ENCODE results near the gene RFESD.

Gene RFESD

DNA sequence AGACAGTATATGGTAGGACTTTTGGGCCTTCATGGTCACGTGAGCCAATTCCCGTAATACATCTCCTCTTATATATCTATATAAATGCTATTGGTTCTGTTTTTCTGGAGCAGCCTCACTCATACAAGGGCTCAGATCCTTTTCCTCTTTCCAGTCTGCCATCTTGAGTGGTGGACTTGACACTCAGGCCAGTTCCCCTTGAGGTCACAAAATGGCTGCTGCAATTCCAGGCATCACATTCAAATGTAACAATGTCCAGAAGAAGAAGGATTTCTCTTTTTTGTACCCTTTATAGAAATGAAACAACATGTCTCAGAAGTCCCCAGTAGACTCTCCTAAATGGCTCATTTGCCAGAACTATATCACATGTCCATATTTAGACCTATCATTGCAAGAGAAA is 22.2 kb upstream of the RFESD start:
- TF ChIP-seq, protein P1, sequence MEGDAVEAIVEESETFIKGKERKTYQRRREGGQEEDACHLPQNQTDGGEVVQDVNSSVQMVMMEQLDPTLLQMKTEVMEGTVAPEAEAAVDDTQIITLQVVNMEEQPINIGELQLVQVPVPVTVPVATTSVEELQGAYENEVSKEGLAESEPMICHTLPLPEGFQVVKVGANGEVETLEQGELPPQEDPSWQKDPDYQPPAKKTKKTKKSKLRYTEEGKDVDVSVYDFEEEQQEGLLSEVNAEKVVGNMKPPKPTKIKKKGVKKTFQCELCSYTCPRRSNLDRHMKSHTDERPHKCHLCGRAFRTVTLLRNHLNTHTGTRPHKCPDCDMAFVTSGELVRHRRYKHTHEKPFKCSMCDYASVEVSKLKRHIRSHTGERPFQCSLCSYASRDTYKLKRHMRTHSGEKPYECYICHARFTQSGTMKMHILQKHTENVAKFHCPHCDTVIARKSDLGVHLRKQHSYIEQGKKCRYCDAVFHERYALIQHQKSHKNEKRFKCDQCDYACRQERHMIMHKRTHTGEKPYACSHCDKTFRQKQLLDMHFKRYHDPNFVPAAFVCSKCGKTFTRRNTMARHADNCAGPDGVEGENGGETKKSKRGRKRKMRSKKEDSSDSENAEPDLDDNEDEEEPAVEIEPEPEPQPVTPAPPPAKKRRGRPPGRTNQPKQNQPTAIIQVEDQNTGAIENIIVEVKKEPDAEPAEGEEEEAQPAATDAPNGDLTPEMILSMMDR (IDR thresholded peaks at IDR 0.05; ENCODE audit: control extremely low read depth, extremely low read depth, low read depth, missing control alignments) = no peak
- ChIA-PET POLR2A (no interaction called here), CTCF (interaction anchor here (0.7 to 5.2 kb wide), 2 partner anchors 19 to 276 kb away, joined by 3 to 42 read pairs; no protein-coding TSS in a partner anchor)
- no peak for DNase-seq (ENCODE audit: extremely low spot score)

DNA sequence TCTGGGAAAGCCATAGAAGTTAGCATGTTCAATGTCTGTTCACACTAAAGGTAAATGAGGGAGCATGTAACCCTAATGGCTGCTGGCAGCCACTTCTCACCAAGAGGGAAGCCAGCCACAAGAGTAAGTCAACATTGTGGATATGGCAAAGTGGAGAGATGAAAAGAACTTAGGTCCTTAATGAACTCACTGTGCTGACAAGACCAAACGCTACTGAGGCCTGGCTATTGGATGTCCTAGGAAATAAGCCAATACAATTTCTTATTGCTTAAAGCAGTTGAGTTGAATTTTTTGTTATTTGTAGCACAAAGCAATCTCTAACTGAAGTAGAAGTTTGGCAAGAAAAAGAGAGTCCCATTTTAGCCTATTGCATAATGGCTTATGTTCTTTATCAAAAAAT is 19.9 kb upstream of the RFESD start:
- CTCF ChIA-PET = interaction anchor here (1.2 to 1.4 kb wide), 2 partner anchors 9 to 17 kb away, joined by 3 read pairs; no protein-coding TSS in a partner anchor
- TF ChIP-seq, protein P1 (IDR thresholded peaks at IDR 0.05; ENCODE audit: control extremely low read depth, extremely low read depth, low read depth, missing control alignments) = no peak
- DNase-seq (ENCODE audit: extremely low spot score) = no peak
- POLR2A ChIA-PET = no interaction called here

GRCh38 chr5:95627971-95628810 is 18.4 kb upstream of the RFESD start:
- DNase-seq (ENCODE audit: extremely low spot score) = no peak
- POLR2A ChIA-PET = no interaction called here
- CTCF ChIA-PET = interaction anchor here (1.0 to 2.3 kb wide), 4 partner anchors 9 to 36 kb away, joined by 3 to 7 read pairs (median 4); no protein-coding TSS in a partner anchor
- TF ChIP-seq, protein P1 (IDR thresholded peaks at IDR 0.05; ENCODE audit: control extremely low read depth, extremely low read depth, low read depth, missing control alignments) = no peak

- TF ChIP-seq, protein P1 (IDR thresholded peaks at IDR 0.05; ENCODE audit: control extremely low read depth, extremely low read depth, low read depth, missing control alignments) = no peak
- POLR2A ChIA-PET = no interaction called here
Observed at GRCh38 chr5:95628933-95629332, 17.6 kb upstream of the RFESD start.

DNA sequence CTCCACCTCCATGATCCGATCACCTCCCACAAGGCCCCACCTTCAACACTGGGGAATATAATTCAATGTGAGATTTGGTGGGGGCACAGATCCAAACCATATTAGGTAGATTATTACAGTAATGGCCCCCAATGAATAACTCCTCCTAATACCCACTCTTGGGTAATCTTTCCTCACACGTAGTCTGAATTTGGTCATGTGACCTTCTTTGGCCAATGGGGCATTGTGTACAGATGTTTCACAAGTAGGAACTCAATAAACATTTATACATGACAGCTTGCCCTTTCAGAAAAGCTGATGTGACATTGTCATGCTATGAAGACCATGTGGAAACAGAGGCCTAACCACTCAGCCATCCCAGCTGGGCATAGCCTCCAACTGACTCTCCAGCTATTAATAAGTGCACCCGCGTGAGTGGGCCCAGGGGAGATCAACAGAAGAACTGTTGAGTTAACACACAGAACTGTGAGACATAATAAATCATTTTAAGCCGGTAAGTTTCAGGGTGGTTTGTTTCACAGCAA is 16.1 kb upstream of the RFESD start:
- DNase-seq (ENCODE audit: extremely low spot score) = no peak
- TF ChIP-seq, protein P1 (IDR thresholded peaks at IDR 0.05; ENCODE audit: control extremely low read depth, extremely low read depth, low read depth, missing control alignments) = no peak
- ChIA-PET POLR2A (no interaction called here), CTCF (interaction anchor here (1.2 to 2.8 kb wide), 5 partner anchors 7 to 151 kb away, joined by 4 to 14 read pairs (median 7); no protein-coding TSS in a partner anchor)

More at GRCh38 chr5:95628933-95629332, 17.6 kb upstream of the RFESD start:
- CTCF ChIA-PET = interaction anchor here (1.8 to 2.3 kb wide), 2 partner anchors 10 to 15 kb away, joined by 4 to 7 read pairs; no protein-coding TSS in a partner anchor
- no peak for DNase-seq (ENCODE audit: extremely low spot score)

DNA sequence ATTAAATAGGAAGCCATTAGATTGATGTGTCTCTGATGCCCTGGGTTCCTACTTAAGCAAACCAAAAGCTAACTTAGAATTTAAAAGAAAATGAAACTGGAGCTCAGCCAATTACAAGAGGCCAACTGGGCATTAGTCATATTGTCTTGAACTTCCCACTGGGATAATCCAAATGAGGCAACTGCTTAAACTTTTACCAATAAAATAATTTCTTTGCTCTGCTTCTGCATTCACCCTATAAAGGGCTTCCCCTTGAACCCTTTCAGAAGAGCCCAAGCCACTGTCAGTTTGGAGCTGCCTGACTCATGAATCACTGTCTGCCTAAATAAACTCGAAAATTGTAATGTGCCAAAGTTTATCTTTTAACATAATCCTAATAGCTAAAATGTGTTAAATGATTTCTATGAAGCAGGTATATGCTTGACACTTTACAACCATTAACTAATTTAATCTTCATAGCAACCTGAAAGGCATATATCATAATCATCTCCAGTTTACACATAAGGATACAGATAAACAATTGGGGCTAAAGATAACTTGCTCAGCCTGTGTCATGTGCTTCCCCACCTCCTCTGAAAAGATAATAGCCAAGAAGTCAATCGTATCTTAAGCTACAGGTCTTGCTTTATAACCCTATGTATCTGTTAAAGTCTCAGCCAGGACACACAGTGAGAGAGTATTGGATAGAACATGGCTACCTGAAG is 15.2 kb upstream of the RFESD start:
- ChIA-PET CTCF (interaction anchor here (1.0 to 2.8 kb wide), 8 partner anchors 8 to 150 kb away, joined by 3 to 14 read pairs (median 6); partner anchors contain the start of gene RFESD), POLR2A (interaction anchor here (0.6 kb wide), 1 partner anchor 871 kb away, joined by 8 read pairs; no protein-coding TSS in a partner anchor)
- TF ChIP-seq, protein P1 (IDR thresholded peaks at IDR 0.05; ENCODE audit: control extremely low read depth, extremely low read depth, low read depth, missing control alignments) = no peak
- DNase-seq (ENCODE audit: extremely low spot score) = no peak

Measured in GM10248 (cell line).